ENCODE measurements around the gene CYB5A.

DNA sequence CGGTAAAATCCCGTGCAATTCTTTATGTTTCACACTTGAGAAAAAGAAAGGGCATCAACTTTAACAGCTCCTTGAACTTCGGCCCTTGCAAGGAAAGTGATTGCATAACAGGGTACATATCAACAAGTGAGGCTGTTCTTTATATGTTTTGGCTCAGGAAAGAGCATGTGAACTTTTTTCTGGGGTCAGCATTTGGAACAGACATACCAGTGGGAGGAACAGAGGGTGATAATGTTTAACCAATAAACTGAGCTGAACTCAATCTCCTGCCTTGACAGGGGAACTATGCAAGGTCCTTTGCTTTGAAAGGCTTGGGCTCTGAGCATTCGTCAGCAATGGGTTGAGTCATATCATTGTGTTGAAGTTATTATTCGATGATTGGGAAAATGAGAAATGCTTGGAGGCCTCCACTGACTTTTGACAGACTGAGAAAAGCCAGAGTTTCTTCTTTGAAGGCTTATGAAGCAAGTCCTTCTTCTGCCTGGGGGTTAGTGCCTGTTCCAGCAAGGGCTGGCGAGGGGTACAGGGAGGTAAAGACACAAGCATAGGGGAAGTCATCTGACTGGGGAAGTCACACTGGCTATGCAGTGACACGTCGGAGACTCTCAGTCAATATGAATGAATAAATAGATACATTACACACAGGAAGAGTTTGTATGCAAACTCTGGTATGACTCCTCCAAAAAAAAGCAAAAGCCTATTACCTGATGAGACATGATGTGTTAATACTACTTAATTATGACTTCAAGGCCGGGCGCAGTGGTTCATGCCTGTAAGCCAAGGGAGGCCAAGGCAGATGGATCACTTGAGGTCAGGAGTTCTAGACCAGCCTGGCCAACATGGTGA is 57.2 kb downstream of the CYB5A start:
- TF ChIP-seq, protein P1, sequence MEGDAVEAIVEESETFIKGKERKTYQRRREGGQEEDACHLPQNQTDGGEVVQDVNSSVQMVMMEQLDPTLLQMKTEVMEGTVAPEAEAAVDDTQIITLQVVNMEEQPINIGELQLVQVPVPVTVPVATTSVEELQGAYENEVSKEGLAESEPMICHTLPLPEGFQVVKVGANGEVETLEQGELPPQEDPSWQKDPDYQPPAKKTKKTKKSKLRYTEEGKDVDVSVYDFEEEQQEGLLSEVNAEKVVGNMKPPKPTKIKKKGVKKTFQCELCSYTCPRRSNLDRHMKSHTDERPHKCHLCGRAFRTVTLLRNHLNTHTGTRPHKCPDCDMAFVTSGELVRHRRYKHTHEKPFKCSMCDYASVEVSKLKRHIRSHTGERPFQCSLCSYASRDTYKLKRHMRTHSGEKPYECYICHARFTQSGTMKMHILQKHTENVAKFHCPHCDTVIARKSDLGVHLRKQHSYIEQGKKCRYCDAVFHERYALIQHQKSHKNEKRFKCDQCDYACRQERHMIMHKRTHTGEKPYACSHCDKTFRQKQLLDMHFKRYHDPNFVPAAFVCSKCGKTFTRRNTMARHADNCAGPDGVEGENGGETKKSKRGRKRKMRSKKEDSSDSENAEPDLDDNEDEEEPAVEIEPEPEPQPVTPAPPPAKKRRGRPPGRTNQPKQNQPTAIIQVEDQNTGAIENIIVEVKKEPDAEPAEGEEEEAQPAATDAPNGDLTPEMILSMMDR (IDR thresholded peaks at IDR 0.05), result no peak
- no peak for TF ChIP-seq POLR2A (IDR thresholded peaks at IDR 0.05; ENCODE audit: low read length)
- TF ChIP-seq, protein P2, sequence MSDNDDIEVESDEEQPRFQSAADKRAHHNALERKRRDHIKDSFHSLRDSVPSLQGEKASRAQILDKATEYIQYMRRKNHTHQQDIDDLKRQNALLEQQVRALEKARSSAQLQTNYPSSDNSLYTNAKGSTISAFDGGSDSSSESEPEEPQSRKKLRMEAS (IDR thresholded peaks at IDR 0.05), result no peak; the same call in 1 of the 2 replicates
- TF ChIP-seq JUN (IDR thresholded peaks at IDR 0.05), result peak in 1 of 2 experiments; percentile 47; a peak in 1 of 5 replicates
- TF ChIP-seq SMC3 (IDR thresholded peaks at IDR 0.05), result peak; percentile 11; the same call in 1 of the 3 replicates
- TF ChIP-seq, protein P3, sequence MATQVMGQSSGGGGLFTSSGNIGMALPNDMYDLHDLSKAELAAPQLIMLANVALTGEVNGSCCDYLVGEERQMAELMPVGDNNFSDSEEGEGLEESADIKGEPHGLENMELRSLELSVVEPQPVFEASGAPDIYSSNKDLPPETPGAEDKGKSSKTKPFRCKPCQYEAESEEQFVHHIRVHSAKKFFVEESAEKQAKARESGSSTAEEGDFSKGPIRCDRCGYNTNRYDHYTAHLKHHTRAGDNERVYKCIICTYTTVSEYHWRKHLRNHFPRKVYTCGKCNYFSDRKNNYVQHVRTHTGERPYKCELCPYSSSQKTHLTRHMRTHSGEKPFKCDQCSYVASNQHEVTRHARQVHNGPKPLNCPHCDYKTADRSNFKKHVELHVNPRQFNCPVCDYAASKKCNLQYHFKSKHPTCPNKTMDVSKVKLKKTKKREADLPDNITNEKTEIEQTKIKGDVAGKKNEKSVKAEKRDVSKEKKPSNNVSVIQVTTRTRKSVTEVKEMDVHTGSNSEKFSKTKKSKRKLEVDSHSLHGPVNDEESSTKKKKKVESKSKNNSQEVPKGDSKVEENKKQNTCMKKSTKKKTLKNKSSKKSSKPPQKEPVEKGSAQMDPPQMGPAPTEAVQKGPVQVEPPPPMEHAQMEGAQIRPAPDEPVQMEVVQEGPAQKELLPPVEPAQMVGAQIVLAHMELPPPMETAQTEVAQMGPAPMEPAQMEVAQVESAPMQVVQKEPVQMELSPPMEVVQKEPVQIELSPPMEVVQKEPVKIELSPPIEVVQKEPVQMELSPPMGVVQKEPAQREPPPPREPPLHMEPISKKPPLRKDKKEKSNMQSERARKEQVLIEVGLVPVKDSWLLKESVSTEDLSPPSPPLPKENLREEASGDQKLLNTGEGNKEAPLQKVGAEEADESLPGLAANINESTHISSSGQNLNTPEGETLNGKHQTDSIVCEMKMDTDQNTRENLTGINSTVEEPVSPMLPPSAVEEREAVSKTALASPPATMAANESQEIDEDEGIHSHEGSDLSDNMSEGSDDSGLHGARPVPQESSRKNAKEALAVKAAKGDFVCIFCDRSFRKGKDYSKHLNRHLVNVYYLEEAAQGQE (IDR thresholded peaks at IDR 0.05), result no peak
- TF ChIP-seq HDAC2 (IDR thresholded peaks at IDR 0.05), result no peak
- no peak for TF ChIP-seq NFE2L2 (conservative IDR thresholded peaks at IDR 0.05; ENCODE audit: low read length)
- TF ChIP-seq MAZ (IDR thresholded peaks at IDR 0.05; ENCODE audit: borderline replicate concordance, low read depth, low read length), result no peak
- TF ChIP-seq EP300 (IDR thresholded peaks at IDR 0.05), result peak in 1 of 2 experiments; percentile 59; a peak in 3 of 5 replicates
- TF ChIP-seq, protein P4, sequence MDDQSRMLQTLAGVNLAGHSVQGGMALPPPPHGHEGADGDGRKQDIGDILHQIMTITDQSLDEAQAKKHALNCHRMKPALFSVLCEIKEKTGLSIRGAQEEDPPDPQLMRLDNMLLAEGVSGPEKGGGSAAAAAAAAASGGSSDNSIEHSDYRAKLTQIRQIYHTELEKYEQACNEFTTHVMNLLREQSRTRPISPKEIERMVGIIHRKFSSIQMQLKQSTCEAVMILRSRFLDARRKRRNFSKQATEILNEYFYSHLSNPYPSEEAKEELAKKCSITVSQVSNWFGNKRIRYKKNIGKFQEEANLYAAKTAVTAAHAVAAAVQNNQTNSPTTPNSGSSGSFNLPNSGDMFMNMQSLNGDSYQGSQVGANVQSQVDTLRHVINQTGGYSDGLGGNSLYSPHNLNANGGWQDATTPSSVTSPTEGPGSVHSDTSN (IDR thresholded peaks at IDR 0.05), result no peak
- TF ChIP-seq, protein P5, sequence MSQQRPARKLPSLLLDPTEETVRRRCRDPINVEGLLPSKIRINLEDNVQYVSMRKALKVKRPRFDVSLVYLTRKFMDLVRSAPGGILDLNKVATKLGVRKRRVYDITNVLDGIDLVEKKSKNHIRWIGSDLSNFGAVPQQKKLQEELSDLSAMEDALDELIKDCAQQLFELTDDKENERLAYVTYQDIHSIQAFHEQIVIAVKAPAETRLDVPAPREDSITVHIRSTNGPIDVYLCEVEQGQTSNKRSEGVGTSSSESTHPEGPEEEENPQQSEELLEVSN (IDR thresholded peaks at IDR 0.05; ENCODE audit: borderline replicate concordance, low read depth), result no peak
- peak; percentile 60; the same call in 1 of the 2 replicates for TF ChIP-seq RARB (CRISPR knock-in tag; IDR thresholded peaks at IDR 0.05)
- TF ChIP-seq KDM5A (IDR thresholded peaks at IDR 0.05), result no peak
